Astrocyte (in vitro differentiated cells and primary cell): ENCODE measurements around the gene RYR2. TPM values are rescaled to one million over a fixed set of nuclear protein-coding genes. Genes with fewer than 3 reads are reported as not detected.

Experiments used
- DNase-seq: peaks from one replicate; pipeline ENCODE4 v3.0.0-alpha.2; 2010; ENCODE audit warnings: low read depth
- FAIRE-seq: peaks from 2 replicates; lab custom pipeline; 2011; peaks lifted over from hg19 to GRCh38; lab: Jason Lieb, UNC
- H2AFZ ChIP-seq: 2 replicates; pipeline ENCODE4 v1.6.0; 2012; ENCODE audit warnings: low read depth, low read length, inconsistent platforms
- H3K27ac ChIP-seq: 2 replicates; pipeline ENCODE4 v1.5.1; 2011; ENCODE audit warnings: low read depth, low read length, inconsistent platforms
- H3K27me3 ChIP-seq: 2 replicates; pipeline ENCODE4 v1.6.0; 2011; ENCODE audit warnings: low read length, inconsistent platforms; ENCODE audit not compliant: insufficient read depth
- H3K36me3 ChIP-seq: 2 replicates; pipeline ENCODE4 v1.5.1; 2011; ENCODE audit warnings: low read length, inconsistent platforms; ENCODE audit not compliant: insufficient read depth
- H3K4me1 ChIP-seq: 2 replicates; pipeline ENCODE4 v1.5.1; 2011; ENCODE audit warnings: low read length, inconsistent platforms; ENCODE audit not compliant: insufficient read depth
- H3K4me2 ChIP-seq: 2 replicates; pipeline ENCODE4 v1.6.0; 2012; ENCODE audit warnings: low read length, inconsistent platforms
- H3K4me3 ChIP-seq: 2 replicates; pipeline ENCODE4 v1.5.1; 2011; ENCODE audit warnings: low read depth, mild to moderate bottlenecking, low read length, inconsistent platforms; ENCODE audit not compliant: insufficient read depth
- H3K79me2 ChIP-seq: 2 replicates; pipeline ENCODE4 v1.6.0; 2012; ENCODE audit warnings: mild to moderate bottlenecking, low read length, inconsistent platforms; ENCODE audit not compliant: insufficient read depth
- H3K9ac ChIP-seq: 2 replicates; pipeline ENCODE4 v1.6.0; 2012; ENCODE audit warnings: mild to moderate bottlenecking, low read length, inconsistent platforms
- H3K9me3 ChIP-seq: 2 replicates; pipeline ENCODE4 v1.5.1; 2012; ENCODE audit warnings: low read depth, mild to moderate bottlenecking, low read length, inconsistent platforms; ENCODE audit not compliant: insufficient read depth
- H4K20me1 ChIP-seq: 2 replicates; pipeline ENCODE4 v1.6.0; 2012; ENCODE audit warnings: low read length, inconsistent platforms; ENCODE audit not compliant: insufficient read depth
- H3K27ac Mint-ChIP-seq: one replicate; pipeline ENCODE4 v1.8.0; 2021; ENCODE audit warnings: mild to moderate bottlenecking, mixed read lengths; ENCODE audit not compliant: unreplicated experiment
- H3K27me3 Mint-ChIP-seq: one replicate; pipeline ENCODE4 v1.8.0; 2021; ENCODE audit warnings: low read depth, mixed read lengths; ENCODE audit not compliant: unreplicated experiment
- H3K36me3 Mint-ChIP-seq: one replicate; pipeline ENCODE4 v1.8.0; 2021; ENCODE audit warnings: low read depth, mixed read lengths; ENCODE audit not compliant: unreplicated experiment
- H3K4me1 Mint-ChIP-seq: one replicate; pipeline ENCODE4 v1.8.0; 2021; ENCODE audit warnings: low read depth, mixed read lengths; ENCODE audit not compliant: unreplicated experiment
- H3K4me3 Mint-ChIP-seq: one replicate; pipeline ENCODE4 v1.8.0; 2021; ENCODE audit warnings: mild to moderate bottlenecking, moderate library complexity, mixed read lengths; ENCODE audit not compliant: unreplicated experiment
- H3K9me3 Mint-ChIP-seq: one replicate; pipeline ENCODE4 v1.8.0; 2021; ENCODE audit warnings: mild to moderate bottlenecking, mixed read lengths; ENCODE audit not compliant: unreplicated experiment
- EZH2 ChIP-seq: IDR thresholded peaks from 2 replicates; pipeline ENCODE4 v1.6.1; 2012; ENCODE audit warnings: mild to moderate bottlenecking, low read length, inconsistent platforms; ENCODE audit not compliant: insufficient read depth
- total RNA-seq: library from RNA; stranded (reverse); gene quantifications from 2 replicates; pipeline ENCODE4 v1.2.1, GENCODE V29; 2021
- TF ChIP-seq, protein P1 (sequence below): IDR thresholded peaks from 2 replicates; pipeline ENCODE4 v1.5.1; 2011; ENCODE audit warnings: low read depth, mild to moderate bottlenecking, inconsistent platforms, low read length, moderate library complexity; ENCODE audit not compliant: insufficient read depth

The RYR2 gene
- total RNA-seq, 1 donor from 2014 or later = 0.30 TPM

DNA sequence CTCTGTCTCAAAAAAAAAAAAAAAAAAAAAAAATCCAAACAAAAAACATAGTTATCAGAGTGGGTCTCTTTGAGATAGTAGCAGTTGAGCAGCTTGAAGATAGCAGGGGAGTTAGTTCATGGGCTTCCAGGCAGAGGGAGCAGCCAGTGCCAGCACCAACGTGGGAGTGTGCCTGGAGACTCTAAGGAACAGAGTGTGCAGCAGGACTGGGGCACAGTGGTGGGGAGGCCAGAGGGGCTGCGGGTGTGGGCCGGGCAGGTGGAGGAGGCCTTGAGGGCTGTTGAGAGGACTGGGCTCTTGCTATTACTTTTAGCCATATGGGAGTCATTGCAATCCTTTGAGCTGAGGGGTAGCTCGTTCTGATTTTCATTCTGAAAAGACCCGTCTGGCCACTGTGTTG, 63.8 kb downstream of the RYR2 start:
- peaks cover 16% of the 10 kb centered on the region for H3K27me3 Mint-ChIP-seq
- no peak for DNase-seq
- no peak overlapping the region for H3K27ac ChIP-seq
- no peaks in the 10 kb centered on the region for H3K27me3 ChIP-seq
- no peak for FAIRE-seq
- H3K4me1 Mint-ChIP-seq = no peaks in the 10 kb centered on the region
- H2AFZ ChIP-seq = no peak overlapping the region
- H3K9me3 ChIP-seq = peaks cover 11% of the 10 kb centered on the region
- TF ChIP-seq, protein P1, sequence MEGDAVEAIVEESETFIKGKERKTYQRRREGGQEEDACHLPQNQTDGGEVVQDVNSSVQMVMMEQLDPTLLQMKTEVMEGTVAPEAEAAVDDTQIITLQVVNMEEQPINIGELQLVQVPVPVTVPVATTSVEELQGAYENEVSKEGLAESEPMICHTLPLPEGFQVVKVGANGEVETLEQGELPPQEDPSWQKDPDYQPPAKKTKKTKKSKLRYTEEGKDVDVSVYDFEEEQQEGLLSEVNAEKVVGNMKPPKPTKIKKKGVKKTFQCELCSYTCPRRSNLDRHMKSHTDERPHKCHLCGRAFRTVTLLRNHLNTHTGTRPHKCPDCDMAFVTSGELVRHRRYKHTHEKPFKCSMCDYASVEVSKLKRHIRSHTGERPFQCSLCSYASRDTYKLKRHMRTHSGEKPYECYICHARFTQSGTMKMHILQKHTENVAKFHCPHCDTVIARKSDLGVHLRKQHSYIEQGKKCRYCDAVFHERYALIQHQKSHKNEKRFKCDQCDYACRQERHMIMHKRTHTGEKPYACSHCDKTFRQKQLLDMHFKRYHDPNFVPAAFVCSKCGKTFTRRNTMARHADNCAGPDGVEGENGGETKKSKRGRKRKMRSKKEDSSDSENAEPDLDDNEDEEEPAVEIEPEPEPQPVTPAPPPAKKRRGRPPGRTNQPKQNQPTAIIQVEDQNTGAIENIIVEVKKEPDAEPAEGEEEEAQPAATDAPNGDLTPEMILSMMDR = no peak
- TF ChIP-seq EZH2 = no peak
- no peaks in the 10 kb centered on the region for H4K20me1 ChIP-seq
- H3K4me3 Mint-ChIP-seq = no peak overlapping the region
- no peak overlapping the region for H3K4me2 ChIP-seq
- H3K9me3 Mint-ChIP-seq = peaks cover 2% of the 10 kb centered on the region
- H3K4me1 ChIP-seq = no peaks in the 10 kb centered on the region
- no peaks in the 10 kb centered on the region for H3K36me3 Mint-ChIP-seq
- H3K36me3 ChIP-seq = no peaks in the 10 kb centered on the region
- no peak overlapping the region for H3K4me3 ChIP-seq
- H3K79me2 ChIP-seq = no peaks in the 10 kb centered on the region
- H3K27ac Mint-ChIP-seq = no peak overlapping the region
- no peak overlapping the region for H3K9ac ChIP-seq

- Mint-ChIP-seq H3K27ac (no peak overlapping the region), H3K4me1 (no peaks in the 10 kb centered on the region), H3K27me3 (peaks cover 17% of the 10 kb centered on the region), H3K36me3 (no peaks in the 10 kb centered on the region), H3K9me3 (peaks cover 2% of the 10 kb centered on the region), H3K4me3 (no peak overlapping the region)
- TF ChIP-seq, protein P1 = no peak
- no peak for TF ChIP-seq EZH2
- Histone ChIP-seq H3K27ac (no peak overlapping the region), H3K27me3 (no peaks in the 10 kb centered on the region), H3K4me1 (no peaks in the 10 kb centered on the region), H3K4me3 (no peak overlapping the region), H3K4me2 (no peak overlapping the region), H3K9me3 (peaks cover 15% of the 10 kb centered on the region), H3K36me3 (no peaks in the 10 kb centered on the region), H4K20me1 (no peaks in the 10 kb centered on the region), H3K9ac (no peak overlapping the region), H3K79me2 (no peaks in the 10 kb centered on the region), H2AFZ (no peak overlapping the region)
- no peak for DNase-seq
- no peak for FAIRE-seq
Observed at GRCh38 chr1:237108297-237109040, 66.5 kb downstream of the RYR2 start.

DNA sequence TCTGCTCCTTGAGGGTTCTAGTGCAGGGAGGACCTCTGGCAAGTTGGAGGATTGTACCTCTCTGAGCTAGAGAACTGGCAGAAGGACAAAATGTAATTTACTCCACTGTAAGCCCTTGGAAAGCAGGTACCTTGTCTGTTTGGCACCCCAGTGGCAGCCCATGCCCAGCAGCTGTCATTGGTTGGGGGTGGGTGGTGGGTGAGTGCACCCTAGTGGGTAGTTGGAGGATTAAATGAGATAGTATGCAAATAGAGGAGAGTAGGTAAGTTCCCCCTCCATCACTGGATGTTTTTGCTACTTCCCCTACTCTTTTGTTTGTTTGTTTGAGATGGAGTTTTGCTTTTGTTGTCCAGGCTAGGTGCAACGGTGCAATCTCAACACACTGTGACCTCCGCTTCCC, 69.8 kb downstream of the RYR2 start:
- Histone ChIP-seq H2AFZ (no peak overlapping the region), H3K9ac (no peak overlapping the region), H3K27me3 (no peaks in the 10 kb centered on the region), H3K27ac (no peak overlapping the region), H3K9me3 (peaks cover 6% of the 10 kb centered on the region), H3K4me2 (no peak overlapping the region), H3K4me3 (no peak overlapping the region), H4K20me1 (no peaks in the 10 kb centered on the region), H3K79me2 (no peaks in the 10 kb centered on the region), H3K36me3 (no peaks in the 10 kb centered on the region), H3K4me1 (no peaks in the 10 kb centered on the region)
- no peaks in the 10 kb centered on the region for H3K36me3 Mint-ChIP-seq
- no peak overlapping the region for H3K4me3 Mint-ChIP-seq
- no peak for FAIRE-seq
- no peaks in the 10 kb centered on the region for H3K9me3 Mint-ChIP-seq
- no peak overlapping the region for H3K27ac Mint-ChIP-seq
- TF ChIP-seq, protein P1 = no peak
- TF ChIP-seq EZH2 = no peak
- peaks cover 7% of the 10 kb centered on the region for H3K27me3 Mint-ChIP-seq
- no peak for DNase-seq
- no peaks in the 10 kb centered on the region for H3K4me1 Mint-ChIP-seq
